OCI-LY7 (cell line): Measurements from ENCODE around the gene PITPNM3. TPM values are rescaled to one million over a fixed set of nuclear protein-coding genes. Genes with fewer than 3 reads are reported as not detected.

Experiments
- BruUV-seq: library from RNA; stranded (reverse); fragments of 400-500 nt; replicated peaks from 2 replicates; lab custom pipeline; 2021; lab: Mats Ljungman, UMichigan
- CTCF ChIA-PET: fragments of 300-600 bp; sonication (Branson Sonifier 250); formaldehyde crosslinking; loops from one replicate; lab custom pipeline; 2022; ENCODE audit warnings: antibody characterized with exemption; ENCODE audit not compliant: unreplicated experiment; lab: Charles Lee
- POLR2A ChIA-PET: fragments of 300-600 bp; sonication (Branson Sonifier 250); formaldehyde crosslinking; loops from one replicate; lab custom pipeline; 2022; ENCODE audit warnings: antibody characterized with exemption; lab: Charles Lee
- DNase-seq: peaks from one replicate; pipeline ENCODE4 v3.0.0-alpha.2; 2015; ENCODE audit warnings: low spot score
- H2AFZ ChIP-seq: fragments of 200-600 bp; sonication (generic), shearing (Covaris generic); 2 replicates; pipeline ENCODE4 v1.6.1; 2014; ENCODE audit warnings: mild to moderate bottlenecking, antibody characterized with exemption, low read length, moderate library complexity
- H3K27ac ChIP-seq: fragments of 200-600 bp; sonication (generic); 2 replicates; pipeline ENCODE4 v1.5.1; 2014; ENCODE audit warnings: mixed run types, low read depth, mild to moderate bottlenecking, moderate library complexity, low read length, inconsistent platforms; ENCODE audit not compliant: poor library complexity, severe bottlenecking
- H3K36me3 ChIP-seq: fragments of 200-600 bp; sonication (generic); 2 replicates; pipeline ENCODE4 v1.6.1; 2014; ENCODE audit warnings: mild to moderate bottlenecking, antibody characterized with exemption, low read length, moderate library complexity, mixed read lengths; ENCODE audit not compliant: insufficient read depth
- H3K4me1 ChIP-seq: fragments of 200-600 bp; sonication (generic); 2 replicates; pipeline ENCODE4 v1.5.1; 2014; ENCODE audit warnings: mild to moderate bottlenecking, low read length; ENCODE audit not compliant: insufficient read depth, poor library complexity, severe bottlenecking
- H3K4me2 ChIP-seq: fragments of 200-600 bp; sonication (generic); 2 replicates; pipeline ENCODE4 v1.6.1; 2014; ENCODE audit warnings: mild to moderate bottlenecking, low read length
- H3K4me3 ChIP-seq: fragments of 200-600 bp; sonication (generic); 2 replicates; pipeline ENCODE4 v1.5.1; 2014; ENCODE audit warnings: mild to moderate bottlenecking, low read depth, low read length; ENCODE audit not compliant: poor library complexity, severe bottlenecking
- H3K79me2 ChIP-seq: fragments of 200-600 bp; sonication (generic); 2 replicates; pipeline ENCODE4 v1.6.1; 2016; ENCODE audit warnings: low read depth, mild to moderate bottlenecking, low read length, moderate library complexity, mixed read lengths; ENCODE audit not compliant: insufficient read depth
- H3K9me2 ChIP-seq: fragments of 200-600 bp; sonication (generic); 2 replicates; pipeline ENCODE4 v1.6.1; 2016; ENCODE audit warnings: mild to moderate bottlenecking, low read length, mixed read lengths; ENCODE audit not compliant: insufficient read depth
- H3K9me3 ChIP-seq: fragments of 200-600 bp; sonication (generic); 2 replicates; pipeline ENCODE4 v1.6.1; 2014; ENCODE audit warnings: mild to moderate bottlenecking, mixed run types, low read length, mixed read lengths
- H4K20me1 ChIP-seq: fragments of 200-600 bp; sonication (generic); 2 replicates; pipeline ENCODE4 v1.6.1; 2014; ENCODE audit warnings: mild to moderate bottlenecking, antibody characterized with exemption, low read length, moderate library complexity, mixed read lengths; ENCODE audit not compliant: insufficient read depth
- EZH2phosphoT487 ChIP-seq: fragments of 200-600 bp; sonication (generic); IDR thresholded peaks from 2 replicates; pipeline ENCODE4 v1.6.1; 2018; ENCODE audit warnings: low read depth, borderline replicate concordance, mild to moderate bottlenecking, mixed run types, antibody characterized with exemption, low read length, moderate library complexity, mixed read lengths
- intact Hi-C: fragments of 100-400 bp; cut with micrococcal nuclease; formaldehyde crosslinking; loops from one replicate; pipeline ENCODE4 v1.10.0; 2022; ENCODE audit not compliant: unreplicated experiment
- total RNA-seq, 2 experiments: library from RNA; depleted of rRNA in 1 of 2; stranded (reverse); fragments of >200 nt in 1 of 2; shearing (Covaris generic) in 1 of 2; gene quantifications; 2 replicates each; pipeline ENCODE4 v1.2.3, GENCODE V29; 2014 to 2022
- TF ChIP-seq, protein P1 (sequence below): fragments of 200-600 bp; sonication (generic); conservative IDR thresholded peaks from 2 replicates; pipeline ENCODE4 v1.5.1; 2014; ENCODE audit warnings: mild to moderate bottlenecking, antibody characterized with exemption, low read length, moderate library complexity, mixed read lengths

Gene PITPNM3
- total RNA-seq, 2 experiments from 2014 or later: 0.76 to 1.6 TPM

DNA sequence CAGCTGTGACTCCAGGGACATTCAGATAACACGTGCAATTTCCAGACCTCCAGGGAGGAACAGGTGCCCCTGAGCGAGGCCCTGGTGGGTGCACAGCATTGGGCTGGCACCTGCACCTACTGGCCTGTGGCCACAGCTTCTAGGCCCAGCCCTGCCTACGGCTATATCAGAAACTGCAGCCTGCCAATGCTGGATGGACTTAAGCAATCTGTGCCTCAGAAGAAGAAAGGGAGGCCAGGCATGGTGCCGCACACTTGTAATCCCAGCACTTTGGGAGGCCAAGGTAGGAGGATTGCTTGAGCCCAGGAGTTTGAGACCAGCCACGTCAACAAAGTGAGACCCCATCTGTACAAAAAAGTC lies 12.4 kb downstream of the PITPNM3 start:
- H3K9me3 ChIP-seq: no peaks in the 10 kb centered on the region
- H3K36me3 ChIP-seq: no peaks in the 10 kb centered on the region
- no peaks in the 10 kb centered on the region for H4K20me1 ChIP-seq
- H2AFZ ChIP-seq: no peak overlapping the region
- peaks cover 11% of the 10 kb centered on the region for H3K4me1 ChIP-seq
- intact Hi-C loops: no loop called here
- no peaks in the 10 kb centered on the region for H3K9me2 ChIP-seq
- no peaks in the 10 kb centered on the region for H3K79me2 ChIP-seq
- H3K27ac ChIP-seq: no peak overlapping the region
- no TSS peak for BruUV-seq
- no peak overlapping the region for H3K4me3 ChIP-seq
- TF ChIP-seq EZH2phosphoT487: no peak
- TF ChIP-seq, protein P1, sequence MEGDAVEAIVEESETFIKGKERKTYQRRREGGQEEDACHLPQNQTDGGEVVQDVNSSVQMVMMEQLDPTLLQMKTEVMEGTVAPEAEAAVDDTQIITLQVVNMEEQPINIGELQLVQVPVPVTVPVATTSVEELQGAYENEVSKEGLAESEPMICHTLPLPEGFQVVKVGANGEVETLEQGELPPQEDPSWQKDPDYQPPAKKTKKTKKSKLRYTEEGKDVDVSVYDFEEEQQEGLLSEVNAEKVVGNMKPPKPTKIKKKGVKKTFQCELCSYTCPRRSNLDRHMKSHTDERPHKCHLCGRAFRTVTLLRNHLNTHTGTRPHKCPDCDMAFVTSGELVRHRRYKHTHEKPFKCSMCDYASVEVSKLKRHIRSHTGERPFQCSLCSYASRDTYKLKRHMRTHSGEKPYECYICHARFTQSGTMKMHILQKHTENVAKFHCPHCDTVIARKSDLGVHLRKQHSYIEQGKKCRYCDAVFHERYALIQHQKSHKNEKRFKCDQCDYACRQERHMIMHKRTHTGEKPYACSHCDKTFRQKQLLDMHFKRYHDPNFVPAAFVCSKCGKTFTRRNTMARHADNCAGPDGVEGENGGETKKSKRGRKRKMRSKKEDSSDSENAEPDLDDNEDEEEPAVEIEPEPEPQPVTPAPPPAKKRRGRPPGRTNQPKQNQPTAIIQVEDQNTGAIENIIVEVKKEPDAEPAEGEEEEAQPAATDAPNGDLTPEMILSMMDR: no peak
- ChIA-PET POLR2A (no interaction called here), CTCF (no interaction called here)
- DNase-seq: no peak
- no peak overlapping the region for H3K4me2 ChIP-seq

DNA sequence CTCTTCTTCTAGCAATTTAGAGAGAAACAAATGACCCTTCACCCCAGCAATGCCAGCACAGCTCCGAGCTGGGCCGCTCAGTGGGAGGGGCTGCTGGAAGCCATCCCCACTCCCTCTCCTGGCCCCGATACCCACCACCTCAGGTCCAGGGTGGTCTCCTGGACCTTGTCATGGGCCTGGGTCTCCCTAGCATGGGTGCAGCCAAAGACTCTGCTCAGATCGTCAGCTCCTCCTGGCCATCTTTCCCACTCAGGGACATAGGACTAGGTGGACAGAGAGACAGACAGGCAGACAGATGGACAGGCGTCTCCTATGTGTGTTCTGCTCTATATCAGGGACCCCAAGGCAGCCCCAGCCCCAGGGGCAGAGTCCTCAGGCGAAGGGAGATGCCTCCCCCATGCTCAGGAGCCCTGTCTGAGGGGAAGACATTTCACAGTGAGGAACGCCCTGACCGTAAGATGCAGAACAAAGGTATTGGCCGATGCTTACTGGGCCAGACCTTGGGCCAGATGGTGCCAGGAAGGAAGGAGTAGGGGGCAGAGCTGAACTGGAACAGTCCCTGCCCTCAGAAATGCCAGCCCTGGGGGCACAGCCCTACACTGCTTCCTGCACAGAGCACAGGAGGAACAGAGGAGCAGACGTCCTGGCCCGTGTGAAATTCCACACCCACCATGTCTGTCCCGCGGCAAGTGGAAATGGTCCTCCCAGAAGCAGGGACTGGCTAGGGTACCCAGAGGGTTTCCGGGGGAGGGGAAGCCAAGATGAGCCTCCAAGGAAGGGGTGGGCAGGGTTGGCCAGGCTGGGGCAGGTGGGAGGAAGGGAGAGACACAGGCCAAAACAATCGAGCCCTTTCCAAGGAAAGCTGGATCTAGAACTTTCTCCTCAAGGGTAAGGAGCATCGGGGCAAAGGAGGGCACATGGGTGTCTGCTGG lies 13.0 kb downstream of the PITPNM3 start:
- Histone ChIP-seq H3K4me1 (peaks cover 4% of the 10 kb centered on the region), H4K20me1 (no peaks in the 10 kb centered on the region), H2AFZ (no peak overlapping the region), H3K79me2 (no peaks in the 10 kb centered on the region), H3K27ac (no peak overlapping the region), H3K4me3 (no peak overlapping the region), H3K9me2 (no peaks in the 10 kb centered on the region), H3K9me3 (no peaks in the 10 kb centered on the region), H3K36me3 (no peaks in the 10 kb centered on the region), H3K4me2 (no peak overlapping the region)
- TF ChIP-seq EZH2phosphoT487: no peak
- TF ChIP-seq, protein P1: no peak
- POLR2A ChIA-PET: interaction anchor here (0.6 kb wide), 1 partner anchor 81 kb away, joined by 3 read pairs; no protein-coding TSS in a partner anchor
- DNase-seq: no peak
- intact Hi-C loops: no loop called here
- CTCF ChIA-PET: no interaction called here
- no TSS peak for BruUV-seq

DNA sequence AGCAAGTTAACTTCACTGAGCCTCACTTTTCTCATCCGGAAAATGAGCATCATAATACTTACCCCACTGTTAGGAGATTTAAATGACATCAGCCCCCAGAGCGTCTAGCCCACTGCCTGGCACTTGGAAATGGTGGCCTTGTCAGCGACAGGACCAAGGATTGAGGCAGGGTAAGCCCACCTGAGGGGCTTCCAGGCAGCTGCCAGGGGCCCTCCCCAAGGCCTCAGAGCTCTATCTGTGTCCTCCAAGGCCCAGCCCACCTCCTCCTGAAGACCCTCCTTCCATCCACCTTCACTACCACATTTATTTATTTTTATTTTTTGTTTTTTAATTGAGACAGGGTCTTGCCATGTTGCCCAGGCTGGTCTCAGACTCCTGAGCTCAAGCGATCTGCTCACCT lies 13.8 kb downstream of the PITPNM3 start:
- intact Hi-C loops: no loop called here
- no peak overlapping the region for H3K27ac ChIP-seq
- TF ChIP-seq EZH2phosphoT487: no peak
- TF ChIP-seq, protein P1: no peak
- no peaks in the 10 kb centered on the region for H3K9me3 ChIP-seq
- no peak overlapping the region for H2AFZ ChIP-seq
- no peak overlapping the region for H3K4me3 ChIP-seq
- no peak overlapping the region for H3K4me2 ChIP-seq
- no peaks in the 10 kb centered on the region for H4K20me1 ChIP-seq
- no peaks in the 10 kb centered on the region for H3K9me2 ChIP-seq
- no peaks in the 10 kb centered on the region for H3K36me3 ChIP-seq
- H3K79me2 ChIP-seq: no peaks in the 10 kb centered on the region
- DNase-seq: no peak
- H3K4me1 ChIP-seq: no peaks in the 10 kb centered on the region
- POLR2A ChIA-PET: interaction anchor here (0.6 kb wide), 1 partner anchor 81 kb away, joined by 3 read pairs; no protein-coding TSS in a partner anchor
- BruUV-seq: no TSS peak
- CTCF ChIA-PET: no interaction called here
